Thymus (tissue), 11 donors: Measurements from ENCODE around the gene CABLES2. TPM values are rescaled to one million over a fixed set of nuclear protein-coding genes. Genes with fewer than 3 reads are reported as not detected.
A peak's percentile ranks its signal among the peaks of the same experiment; 100 is the strongest.
"Not testable (repeated sequence)": the region's sequence is repeated elsewhere in the genome, so short reads cannot be mapped to it uniquely, and the experiment has no call there.

Source experiments
- DNase-seq, 9 donors: peaks; one replicate each; pipeline ENCODE4 v3.0.0-alpha.2; 2013; ENCODE audit warnings: low spot score in 9 of 9, low read depth in 6 of 9, missing footprints in 1 of 9
- H3K27ac ChIP-seq, 2 donors: one replicate each; pipeline ENCODE4 v1.5.1; 2013; ENCODE audit warnings: control low read depth in 1 of 2, low read depth in 1 of 2, low read length in 1 of 2, mild to moderate bottlenecking in 1 of 2, moderate library complexity in 1 of 2
- H3K27me3 ChIP-seq, 2 donors: one replicate each; pipeline ENCODE4 v1.5.1; 2013; ENCODE audit warnings: low read length in 1 of 2; ENCODE audit not compliant: control insufficient read depth in 2 of 2, insufficient read depth in 1 of 2
- H3K36me3 ChIP-seq, 2 donors: one replicate each; pipeline ENCODE4 v1.5.1; 2013; ENCODE audit warnings: low read length in 1 of 2, mild to moderate bottlenecking in 1 of 2, moderate library complexity in 1 of 2; ENCODE audit not compliant: control insufficient read depth in 2 of 2, insufficient read depth in 2 of 2
- H3K4me1 ChIP-seq, 2 donors: one replicate each; pipeline ENCODE4 v1.5.1; 2013; ENCODE audit warnings: low read length in 2 of 2; ENCODE audit not compliant: control insufficient read depth in 2 of 2, insufficient read depth in 2 of 2
- H3K4me3 ChIP-seq, 2 donors: one replicate each; pipeline ENCODE4 v1.5.1; 2013; ENCODE audit warnings: low read length in 2 of 2, control low read depth in 1 of 2, mild to moderate bottlenecking in 1 of 2
- H3K9me3 ChIP-seq, 2 donors: one replicate each; pipeline ENCODE4 v1.5.1; 2013; ENCODE audit warnings: low read length in 1 of 2, mild to moderate bottlenecking in 1 of 2; ENCODE audit not compliant: control insufficient read depth in 2 of 2, insufficient read depth in 1 of 2
- WGBS: extraction: QIAGEN DNeasy Blood & Tissue Kit; methylation state at CpG from one replicate; pipeline ENCODE4 v1.1.7; 2013; 5-methylcytosine and 5-hydroxymethylcytosine counted together
- polyA plus RNA-seq: library from polyadenylated mRNA; stranded (reverse); fragments of 200-250 nt; gene quantifications from one replicate; pipeline ENCODE4 v1.2.3, GENCODE V29; 2013
- total RNA-seq: library from RNA; stranded (reverse); fragments of 120-200 nt; gene quantifications from one replicate; pipeline ENCODE4 v1.2.4, GENCODE V29; 2013
- donor health status: healthy.

CABLES2 gene
- total and polyA plus RNA-seq, 2 donors, result 2.0 to 3.5 TPM

DNA sequence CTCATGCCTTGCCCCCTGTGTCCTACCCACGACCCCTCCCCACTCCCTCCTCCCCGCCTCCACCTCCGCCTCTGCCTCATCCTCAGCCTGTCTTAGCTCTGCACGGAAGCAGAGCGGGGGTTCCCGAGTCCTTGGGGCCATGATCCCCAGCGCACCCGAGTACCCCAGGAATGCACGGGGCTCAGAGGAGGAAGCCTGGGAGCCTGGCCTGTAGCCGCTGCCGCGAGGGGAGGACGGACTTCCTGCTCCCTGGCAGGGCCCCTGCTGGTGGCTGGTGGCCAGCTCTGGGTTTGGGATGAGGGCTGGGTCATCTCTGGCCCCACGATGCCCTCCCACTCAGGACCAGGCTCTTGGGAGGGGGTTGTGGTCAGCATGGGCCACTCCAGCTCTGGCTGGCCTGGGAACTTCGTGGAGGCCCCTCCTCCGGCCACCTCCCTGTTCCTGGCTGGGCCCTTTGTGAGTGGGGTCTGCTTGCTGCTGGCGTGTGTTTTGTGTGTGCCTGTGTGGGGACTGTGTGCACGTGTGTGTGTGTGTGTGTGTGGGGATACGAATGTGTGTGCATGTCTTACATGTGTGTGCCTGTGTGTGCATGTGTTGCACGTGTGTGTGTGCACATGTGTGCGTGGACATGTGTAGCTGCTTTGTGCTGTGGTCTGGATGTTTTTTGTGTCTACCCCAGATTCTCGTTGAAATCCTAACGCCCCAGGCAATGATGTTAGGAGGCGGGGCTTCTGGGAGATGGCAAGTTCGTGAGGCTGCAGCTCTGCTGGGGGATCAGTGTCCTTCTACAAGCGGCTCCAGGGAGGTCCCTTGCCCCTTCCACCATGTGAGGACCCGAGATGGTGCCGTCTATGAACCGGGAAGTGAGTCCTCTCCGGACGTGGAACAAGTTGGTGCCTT is 21.6 kb upstream of the CABLES2 start:
- 62% methylated on average over 31 of the region's 31 CpGs for WGBS
- Histone ChIP-seq H3K4me3 (no peak overlapping the region), H3K4me1 (no peaks in the 10 kb centered on the region), H3K27me3 (peaks cover 4 to 30% of the 10 kb centered on the region in 2 donors), H3K9me3 (no peaks in the 10 kb centered on the region), H3K36me3 (no peaks in the 10 kb centered on the region), H3K27ac (no peak overlapping the region)
- DNase-seq, result no peak

DNA sequence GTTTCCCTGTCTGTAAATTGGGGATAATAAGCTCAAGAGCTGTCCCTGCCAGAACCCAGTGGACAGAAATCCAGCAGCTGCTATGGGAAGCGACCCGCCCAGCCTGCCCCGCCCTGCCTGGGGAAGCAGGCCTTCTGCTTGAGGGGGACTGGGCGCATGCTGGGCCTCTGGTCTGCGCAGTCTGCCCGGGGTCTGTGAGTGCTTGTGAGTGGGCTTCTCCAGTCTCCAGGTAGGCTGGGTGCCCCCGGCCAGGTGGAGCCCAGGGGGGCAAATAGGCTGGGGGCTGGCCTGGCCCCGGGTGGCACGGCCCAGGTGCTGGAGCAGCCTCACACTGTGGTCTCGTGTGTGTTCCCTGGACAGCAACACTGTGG is 20.9 kb upstream of the CABLES2 start:
- Histone ChIP-seq H3K27ac (no peak overlapping the region), H3K27me3 (peaks cover 0 to 27% of the 10 kb centered on the region in 2 donors), H3K4me1 (no peaks in the 10 kb centered on the region), H3K4me3 (no peak overlapping the region), H3K9me3 (no peaks in the 10 kb centered on the region), H3K36me3 (no peaks in the 10 kb centered on the region)
- no peak for DNase-seq
- WGBS, result 92% methylated on average over 10 of the region's 10 CpGs

DNA sequence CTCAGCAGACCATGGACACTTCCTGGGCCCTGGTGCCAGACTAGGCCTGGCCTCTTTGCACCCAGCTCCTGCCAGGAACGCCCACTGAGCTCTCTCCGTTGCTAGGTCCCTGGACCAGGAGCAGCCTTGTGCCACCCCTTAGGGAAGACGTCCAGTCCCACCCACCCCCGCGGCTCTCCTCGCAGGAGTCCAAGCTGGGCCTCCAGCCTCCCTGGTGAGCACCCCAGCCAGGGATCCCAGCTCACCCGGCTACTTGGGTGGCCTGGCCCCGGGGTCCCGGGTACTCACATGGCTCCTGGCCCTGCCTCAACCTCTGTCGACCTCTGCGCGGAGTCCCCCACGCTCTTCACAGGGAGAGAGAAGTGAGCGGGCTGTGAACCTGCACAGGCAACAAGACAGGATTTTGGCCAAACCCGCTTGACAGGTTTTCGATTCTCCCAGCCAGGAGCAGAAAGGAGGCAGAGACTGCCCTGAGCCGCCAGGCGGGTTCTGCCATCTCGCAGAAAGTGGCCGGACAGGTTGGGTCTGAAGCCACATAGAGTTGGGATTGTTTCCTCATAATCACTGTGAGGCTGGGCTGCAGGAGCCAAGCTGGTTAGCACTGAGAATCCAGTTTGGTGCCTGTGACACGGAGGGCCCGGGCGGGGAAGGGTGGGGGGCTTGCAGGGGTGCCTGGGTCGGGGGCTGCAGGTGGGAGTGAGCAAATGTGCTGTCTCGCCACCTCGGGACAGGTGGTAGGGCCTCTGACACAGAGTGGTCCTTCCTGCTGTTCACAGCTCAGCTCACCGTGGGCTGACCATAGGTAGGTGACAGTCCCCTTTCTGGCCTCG is 20.3 kb upstream of the CABLES2 start, which contains the start of gene RBBP8NL:
TSS of gene RBBP8NL (minus strand) at position 368 of the 830 bp plus-strand sequence. CDS start 7,892 bp downstream, outside the sequence.
- Histone ChIP-seq H3K27ac (no peak within 1 kb of the TSS), H3K9me3 (peaks cover 0 to 1% of the 10 kb centered on the region in 2 donors), H3K4me3 (no peak within 1 kb of the TSS), H3K36me3 (no peaks in the 10 kb centered on the region), H3K27me3 (peaks cover 0 to 22% of the 10 kb centered on the region in 2 donors), H3K4me1 (no peaks in the 10 kb centered on the region)
- 81% methylated on average over 28 of the region's 28 CpGs for WGBS
- DNase-seq, result peak in 1 of 9 donors; percentile 17

DNA sequence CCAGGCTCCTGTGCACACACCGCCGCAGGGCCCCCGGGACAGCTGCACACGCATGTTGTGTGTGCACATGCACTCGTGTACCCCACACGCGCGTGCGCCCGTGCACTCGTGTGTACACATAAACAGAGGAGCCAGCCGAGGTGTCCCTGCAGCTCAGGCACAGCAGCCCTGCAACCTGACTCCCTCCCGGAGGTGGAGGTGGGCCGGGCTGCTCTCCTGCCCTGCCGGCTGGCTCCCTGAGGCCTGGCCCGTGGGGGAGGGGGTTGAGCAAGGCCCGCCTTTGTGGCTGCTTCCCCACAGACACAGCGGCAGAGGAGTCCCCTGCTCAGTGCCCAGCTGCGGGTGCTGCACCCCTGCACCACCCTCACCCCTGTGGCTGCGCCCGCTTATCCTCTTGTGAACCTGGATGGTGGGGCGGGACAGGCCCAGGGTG is 19.6 kb upstream of the CABLES2 start:
- no peak for DNase-seq

GRCh38 chr20:62426059-62426348 is 18.9 kb upstream of the CABLES2 start:
- not testable (repeated sequence) for H3K4me1 ChIP-seq, H3K27ac ChIP-seq, DNase-seq, H3K4me3 ChIP-seq, H3K9me3 ChIP-seq, H3K36me3 ChIP-seq
- WGBS, result over 99% methylated on average over 4 of the region's 4 CpGs
- H3K27me3 ChIP-seq, result peaks cover 0 to 18% of the 10 kb centered on the region in 2 donors

More for the DNA sequence above, 19.6 kb upstream of the CABLES2 start:
- Histone ChIP-seq H3K27me3 (peaks cover 0 to 18% of the 10 kb centered on the region in 2 donors), H3K4me3 (no peak overlapping the region), H3K4me1 (no peaks in the 10 kb centered on the region), H3K36me3 (no peaks in the 10 kb centered on the region), H3K9me3 (peaks cover 0 to 1% of the 10 kb centered on the region in 2 donors), H3K27ac (no peak overlapping the region)
- 68% methylated on average over 22 of the region's 22 CpGs for WGBS

GRCh38 chr20:62425281-62426058 is 18.4 kb upstream of the CABLES2 start:
- H3K27ac ChIP-seq, result no peak overlapping the region
- DNase-seq, result no peak
- H3K4me3 ChIP-seq, result no peak overlapping the region
- no peaks in the 10 kb centered on the region for H3K4me1 ChIP-seq
- H3K27me3 ChIP-seq, result peaks cover 0 to 18% of the 10 kb centered on the region in 2 donors
- H3K36me3 ChIP-seq, result no peaks in the 10 kb centered on the region
- peaks cover 0 to 2% of the 10 kb centered on the region in 2 donors for H3K9me3 ChIP-seq
- WGBS, result 93% methylated on average over 21 of the region's 21 CpGs

- WGBS, result 76% methylated on average over 23 of the region's 23 CpGs
- no peaks in the 10 kb centered on the region for H3K4me1 ChIP-seq
- no peak overlapping the region for H3K4me3 ChIP-seq
- no peak for DNase-seq
- peaks cover 0 to 18% of the 10 kb centered on the region in 2 donors for H3K27me3 ChIP-seq
- no peak overlapping the region for H3K27ac ChIP-seq
- H3K9me3 ChIP-seq, result peaks cover 0 to 2% of the 10 kb centered on the region in 2 donors
- no peaks in the 10 kb centered on the region for H3K36me3 ChIP-seq
Observed at GRCh38 chr20:62424249-62425107, 17.4 kb upstream of the CABLES2 start.

DNA sequence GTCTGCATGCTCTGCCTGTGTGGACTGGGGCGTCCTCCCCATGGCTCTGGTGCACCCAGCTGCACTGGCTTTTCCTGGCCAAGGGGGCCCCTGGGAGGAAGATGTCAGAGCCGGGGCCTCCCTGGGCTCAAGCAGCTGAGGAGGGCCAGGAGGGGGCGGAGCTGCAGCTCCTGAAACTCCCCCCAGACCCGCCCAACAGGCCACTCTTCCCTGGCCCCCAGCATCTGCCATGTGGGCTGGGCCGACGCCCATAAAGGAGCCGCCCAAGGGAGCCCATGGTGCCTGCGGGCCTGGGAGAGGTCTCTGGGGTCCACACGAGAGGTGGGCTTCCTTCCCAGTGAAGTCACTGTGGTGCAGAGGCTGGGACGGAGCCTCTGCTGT is 16.2 kb upstream of the CABLES2 start:
- WGBS, result 57% methylated on average over 10 of the region's 10 CpGs
- H3K36me3 ChIP-seq, result no peaks in the 10 kb centered on the region
- H3K27me3 ChIP-seq, result peaks cover 0 to 14% of the 10 kb centered on the region in 2 donors
- H3K9me3 ChIP-seq, result peaks cover 0 to 2% of the 10 kb centered on the region in 2 donors
- no peaks in the 10 kb centered on the region for H3K4me1 ChIP-seq
- H3K27ac ChIP-seq, result no peak overlapping the region
- no peak overlapping the region for H3K4me3 ChIP-seq
- no peak for DNase-seq
